Mucosa of rectum (tissue), 2 donors: Measurements from ENCODE around the gene LAMTOR1.

Experiments
- H3K27ac ChIP-seq, 2 donors: one replicate each; pipeline ENCODE4 v1.7.0; 2013; ENCODE audit warnings: inconsistent platforms in 2 of 2, low read depth in 2 of 2, low read length in 2 of 2
- H3K27me3 ChIP-seq, 2 donors: one replicate each; pipeline ENCODE4 v1.7.0; 2013; ENCODE audit warnings: low read length in 2 of 2; ENCODE audit not compliant: control insufficient read depth in 2 of 2, insufficient read depth in 2 of 2
- H3K36me3 ChIP-seq, 2 donors: one replicate each; pipeline ENCODE4 v1.7.0; 2013; ENCODE audit warnings: low read length in 2 of 2; ENCODE audit not compliant: control insufficient read depth in 2 of 2, insufficient read depth in 2 of 2
- H3K4me1 ChIP-seq, 2 donors: one replicate each; pipeline ENCODE4 v1.7.0; 2013; ENCODE audit warnings: low read length in 2 of 2, mild to moderate bottlenecking in 1 of 2; ENCODE audit not compliant: control insufficient read depth in 2 of 2, insufficient read depth in 2 of 2
- H3K4me3 ChIP-seq, 2 donors: one replicate each; pipeline ENCODE4 v1.7.0; 2013; ENCODE audit warnings: low read length in 2 of 2
- H3K9ac ChIP-seq, 2 donors: one replicate each; pipeline ENCODE4 v1.7.0; 2013; ENCODE audit warnings: low read length in 2 of 2, low read depth in 1 of 2, mild to moderate bottlenecking in 1 of 2
- H3K9me3 ChIP-seq, 2 donors: one replicate each; pipeline ENCODE4 v1.7.0; 2013; ENCODE audit warnings: low read length in 2 of 2; ENCODE audit not compliant: control insufficient read depth in 2 of 2
- donor health status: healthy.
- donor health status: Normal muscosa, but diverticular disease.

The LAMTOR1 gene

GRCh38 chr11:72120930-72121329 lies 17.8 kb upstream of the LAMTOR1 start:
- H3K27ac ChIP-seq: no peak overlapping the region
- no peak overlapping the region for H3K4me3 ChIP-seq
- H3K9me3 ChIP-seq: no peaks in the 10 kb centered on the region
- no peaks in the 10 kb centered on the region for H3K4me1 ChIP-seq
- no peaks in the 10 kb centered on the region for H3K36me3 ChIP-seq
- H3K9ac ChIP-seq: no peak overlapping the region
- no peaks in the 10 kb centered on the region for H3K27me3 ChIP-seq

GRCh38 chr11:72119198-72119597 lies 16.1 kb upstream of the LAMTOR1 start:
- H3K4me1 ChIP-seq: no peaks in the 10 kb centered on the region
- no peak overlapping the region for H3K4me3 ChIP-seq
- no peaks in the 10 kb centered on the region for H3K9me3 ChIP-seq
- no peak overlapping the region for H3K9ac ChIP-seq
- peak overlapping the region in 1 of 2 donors; percentile 4 for H3K27ac ChIP-seq
- no peaks in the 10 kb centered on the region for H3K27me3 ChIP-seq
- no peaks in the 10 kb centered on the region for H3K36me3 ChIP-seq

GRCh38 chr11:72116019-72116755 lies 13.1 kb upstream of the LAMTOR1 start:
- Histone ChIP-seq H3K27me3 (no peaks in the 10 kb centered on the region), H3K9ac (no peak overlapping the region), H3K9me3 (no peaks in the 10 kb centered on the region), H3K4me3 (no peak overlapping the region), H3K27ac (no peak overlapping the region), H3K4me1 (peaks cover 7 to 11% of the 10 kb centered on the region in 2 donors), H3K36me3 (no peaks in the 10 kb centered on the region)

GRCh38 chr11:72114570-72114969 lies 11.5 kb upstream of the LAMTOR1 start:
- Histone ChIP-seq H3K27ac (no peak overlapping the region), H3K9me3 (no peaks in the 10 kb centered on the region), H3K9ac (no peak overlapping the region), H3K36me3 (peaks cover 0 to 4% of the 10 kb centered on the region in 2 donors), H3K4me3 (no peak overlapping the region), H3K27me3 (no peaks in the 10 kb centered on the region), H3K4me1 (peaks cover 8 to 14% of the 10 kb centered on the region in 2 donors)

- H3K27ac ChIP-seq: peak overlapping the region; percentile 96 to 99
- H3K36me3 ChIP-seq: peaks cover 0 to 9% of the 10 kb centered on the region in 2 donors
- H3K4me1 ChIP-seq: peaks cover 8 to 14% of the 10 kb centered on the region in 2 donors
- H3K27me3 ChIP-seq: no peaks in the 10 kb centered on the region
- H3K9ac ChIP-seq: peak overlapping the region; percentile 91 to 95
- H3K9me3 ChIP-seq: no peaks in the 10 kb centered on the region
- H3K4me3 ChIP-seq: peak overlapping the region; percentile 94 to 96
Measured at GRCh38 chr11:72112978-72113808, 10.1 kb upstream of the LAMTOR1 start.

GRCh38 chr11:72112143-72112977 lies 9.3 kb upstream of the LAMTOR1 start, which contains the start of gene ANAPC15:
Gene ANAPC15, minus strand, starts transcription at chr11:72112695. Its CDS starts 1,419 bp downstream, at chr11:72111276.
- peaks cover 0 to 9% of the 10 kb centered on the region in 2 donors for H3K36me3 ChIP-seq
- no peaks in the 10 kb centered on the region for H3K9me3 ChIP-seq
- peak within 1 kb of the TSS; percentile 96 to 99 for H3K27ac ChIP-seq
- H3K9ac ChIP-seq: peak within 1 kb of the TSS; percentile 91 to 95
- peak within 1 kb of the TSS; percentile 94 to 96 for H3K4me3 ChIP-seq
- H3K27me3 ChIP-seq: no peaks in the 10 kb centered on the region
- peaks cover 8 to 14% of the 10 kb centered on the region in 2 donors for H3K4me1 ChIP-seq

- Histone ChIP-seq H3K4me3 (peak overlapping the region; percentile 94 to 96), H3K9ac (peak overlapping the region; percentile 91 to 95), H3K9me3 (no peaks in the 10 kb centered on the region), H3K27me3 (no peaks in the 10 kb centered on the region), H3K4me1 (peaks cover 8 to 14% of the 10 kb centered on the region in 2 donors), H3K27ac (peak overlapping the region; percentile 96 to 99), H3K36me3 (peaks cover 0 to 9% of the 10 kb centered on the region in 2 donors)
Measured at GRCh38 chr11:72111300-72112142, 8.4 kb upstream of the LAMTOR1 start.

- Histone ChIP-seq H3K27me3 (no peaks in the 10 kb centered on the region), H3K9ac (no peak within 1 kb of the TSS), H3K27ac (no peak within 1 kb of the TSS), H3K4me1 (peaks cover 19 to 24% of the 10 kb centered on the region in 2 donors), H3K9me3 (no peaks in the 10 kb centered on the region), H3K4me3 (no peak within 1 kb of the TSS), H3K36me3 (peaks cover 0 to 9% of the 10 kb centered on the region in 2 donors)
Measured at GRCh38 chr11:72105888-72106287, 2.8 kb upstream of the LAMTOR1 start, which contains the start of gene TOMT. Gene TOMT, plus strand, starts transcription at chr11:72105924. Its CDS starts 28 bp downstream, at chr11:72105952.

GRCh38 chr11:72103754-72104167 lies 664 bp upstream of the LAMTOR1 start:
- H3K27ac ChIP-seq: peak overlapping the region; percentile 87 to 95
- H3K4me1 ChIP-seq: peaks cover 24 to 25% of the 10 kb centered on the region in 2 donors
- H3K27me3 ChIP-seq: no peaks in the 10 kb centered on the region
- no peaks in the 10 kb centered on the region for H3K9me3 ChIP-seq
- H3K9ac ChIP-seq: peak overlapping the region; percentile 48 to 58
- peak overlapping the region; percentile 71 to 81 for H3K4me3 ChIP-seq
- peaks cover 10 to 16% of the 10 kb centered on the region in 2 donors for H3K36me3 ChIP-seq
